GM23338 (cell line): ENCODE data around the gene SCARF1. TPM values are rescaled to one million over a fixed set of nuclear protein-coding genes. Genes with fewer than 3 reads are reported as not detected.

Experiments used
- ATAC-seq: fragments of 200-7000 bp; cut with Tn5 transposase; 3 replicates; pipeline ENCODE4 v1.9.1; 2020
- DNase-seq: peaks from one replicate; pipeline ENCODE4 v3.0.0-alpha.2; 2015; ENCODE audit warnings: low spot score
- H2AFZ ChIP-seq: fragments of 200-600 bp; sonication (generic); 2 replicates; pipeline ENCODE4 v1.8.0; 2016; ENCODE audit warnings: antibody characterized with exemption, mild to moderate bottlenecking, moderate library complexity
- H3F3A ChIP-seq: fragments of 200-600 bp; sonication (generic); replicated peaks from 2 replicates; pipeline ENCODE4 v1.8.0; 2017; ENCODE audit warnings: antibody characterized with exemption, mixed run types, low read depth
- H3K27ac ChIP-seq: fragments of 200-600 bp; sonication (generic); 2 replicates; pipeline ENCODE4 v1.6.1; 2016; ENCODE audit warnings: low read depth
- H3K27me3 ChIP-seq: fragments of 200-600 bp; sonication (generic); 2 replicates; pipeline ENCODE4 v1.8.0; 2016; ENCODE audit warnings: mild to moderate bottlenecking, mixed run types, moderate library complexity; ENCODE audit not compliant: insufficient read depth
- H3K36me3 ChIP-seq: fragments of 200-600 bp; sonication (generic); 2 replicates; pipeline ENCODE4 v1.8.0; 2016; ENCODE audit warnings: mild to moderate bottlenecking; ENCODE audit not compliant: insufficient read depth
- H3K4me1 ChIP-seq: fragments of 200-600 bp; sonication (generic); 2 replicates; pipeline ENCODE4 v1.8.0; 2016; ENCODE audit warnings: mild to moderate bottlenecking, moderate library complexity; ENCODE audit not compliant: insufficient read depth
- H3K4me2 ChIP-seq: fragments of 200-600 bp; sonication (generic); 2 replicates; pipeline ENCODE4 v1.7.1; 2017; ENCODE audit warnings: mixed run types
- H3K4me3 ChIP-seq: fragments of 200-600 bp; sonication (generic); 2 replicates; pipeline ENCODE4 v1.6.1; 2016; ENCODE audit warnings: mixed run types
- H3K79me2 ChIP-seq: fragments of 200-600 bp; sonication (generic); replicated peaks from 2 replicates; pipeline ENCODE4 v1.8.0; 2017; ENCODE audit warnings: mild to moderate bottlenecking; ENCODE audit not compliant: insufficient read depth
- H3K9me2 ChIP-seq: fragments of 200-600 bp; sonication (generic); 2 replicates; pipeline ENCODE4 v1.8.0; 2017; ENCODE audit not compliant: insufficient read depth
- H4K20me1 ChIP-seq: fragments of 200-600 bp; sonication (generic); replicated peaks from 2 replicates; pipeline ENCODE4 v1.8.0; 2017; ENCODE audit warnings: mild to moderate bottlenecking; ENCODE audit not compliant: insufficient read depth
- H3K27ac Mint-ChIP-seq: 2 replicates; pipeline ENCODE4 v1.8.0; 2020; ENCODE audit warnings: inconsistent platforms, mild to moderate bottlenecking, moderate library complexity, mixed read lengths
- H3K27me3 Mint-ChIP-seq: 3 replicates; pipeline ENCODE4 v1.8.0; 2022; ENCODE audit warnings: low read depth, mild to moderate bottlenecking, moderate library complexity, mixed read lengths, inconsistent platforms; ENCODE audit not compliant: insufficient read depth, poor library complexity
- H3K36me3 Mint-ChIP-seq: 3 replicates; pipeline ENCODE4 v1.8.0; 2021; ENCODE audit warnings: low read depth, mild to moderate bottlenecking, inconsistent platforms, moderate library complexity, mixed read lengths
- H3K4me1 Mint-ChIP-seq: 3 replicates; pipeline ENCODE4 v1.8.0; 2020; ENCODE audit warnings: mild to moderate bottlenecking, inconsistent platforms, mixed read lengths
- H3K4me3 Mint-ChIP-seq: 3 replicates; pipeline ENCODE4 v1.8.0; 2021; ENCODE audit warnings: moderate library complexity, mild to moderate bottlenecking, inconsistent platforms, mixed read lengths
- H3K9me3 Mint-ChIP-seq: 3 replicates; pipeline ENCODE4 v1.8.0; 2020; ENCODE audit warnings: moderate library complexity, mild to moderate bottlenecking, inconsistent platforms, mixed read lengths
- CREB1 ChIP-seq: fragments of 250-450 bp; sonication (Bioruptor Pico); IDR thresholded peaks from 2 replicates; pipeline ENCODE4 v1.5.0; 2020; ENCODE audit warnings: low read depth, mild to moderate bottlenecking, moderate library complexity
- EZH2 ChIP-seq: fragments of 200-600 bp; sonication (generic); IDR thresholded peaks from one replicate; pipeline ENCODE4 v1.8.0; 2017; ENCODE audit warnings: antibody characterized with exemption, mild to moderate bottlenecking, low read depth; ENCODE audit not compliant: unreplicated experiment
- EZH2phosphoT487 ChIP-seq: fragments of 200-600 bp; sonication (generic); IDR thresholded peaks from one replicate; pipeline ENCODE4 v1.8.1; 2018; ENCODE audit warnings: antibody characterized with exemption; ENCODE audit not compliant: unreplicated experiment
- NANOG ChIP-seq: IDR thresholded peaks from 2 replicates; pipeline ENCODE4 v1.6.1; 2016; ENCODE audit warnings: antibody characterized with exemption, borderline replicate concordance
- STAT1 ChIP-seq: IDR thresholded peaks from one replicate; pipeline ENCODE4 v1.6.1; 2016; ENCODE audit warnings: antibody characterized with exemption; ENCODE audit not compliant: unreplicated experiment
- ZNF331 ChIP-seq: fragments of 250-450 bp; sonication (Bioruptor Pico); IDR thresholded peaks from 2 replicates; pipeline ENCODE4 v1.5.0; 2020; ENCODE audit warnings: low read depth, mild to moderate bottlenecking, moderate library complexity
- polyA plus RNA-seq: library from polyadenylated mRNA; unstranded; fragments of >200 nt; fragmentation: Nextera tagmentation; extraction: Ambion mirVana; gene quantifications from 2 replicates; pipeline ENCODE4 v1.2.1, GENCODE V29; 2016
- total RNA-seq: library from RNA; depleted of rRNA; stranded (reverse); fragments of >200 nt; shearing (Covaris generic); gene quantifications from 2 replicates; pipeline ENCODE4 v1.2.3, GENCODE V29; 2014
- TF ChIP-seq, protein P1 (sequence below): IDR thresholded peaks from 2 replicates; pipeline ENCODE4 v1.6.1; 2016; ENCODE audit warnings: antibody characterized with exemption
- TF ChIP-seq, protein P2 (sequence below): IDR thresholded peaks from one replicate; pipeline ENCODE4 v1.6.1; 2018; ENCODE audit warnings: antibody characterized with exemption; ENCODE audit not compliant: unreplicated experiment
- TF ChIP-seq, protein P3 (sequence below): fragments of 250-450 bp; sonication (Bioruptor Pico); IDR thresholded peaks from 2 replicates; pipeline ENCODE4 v1.5.0; 2020; ENCODE audit warnings: mild to moderate bottlenecking, moderate library complexity

The SCARF1 gene
- total and polyA plus RNA-seq, 2 experiments from 2014 or later = 0.76 to 1.6 TPM

DNA sequence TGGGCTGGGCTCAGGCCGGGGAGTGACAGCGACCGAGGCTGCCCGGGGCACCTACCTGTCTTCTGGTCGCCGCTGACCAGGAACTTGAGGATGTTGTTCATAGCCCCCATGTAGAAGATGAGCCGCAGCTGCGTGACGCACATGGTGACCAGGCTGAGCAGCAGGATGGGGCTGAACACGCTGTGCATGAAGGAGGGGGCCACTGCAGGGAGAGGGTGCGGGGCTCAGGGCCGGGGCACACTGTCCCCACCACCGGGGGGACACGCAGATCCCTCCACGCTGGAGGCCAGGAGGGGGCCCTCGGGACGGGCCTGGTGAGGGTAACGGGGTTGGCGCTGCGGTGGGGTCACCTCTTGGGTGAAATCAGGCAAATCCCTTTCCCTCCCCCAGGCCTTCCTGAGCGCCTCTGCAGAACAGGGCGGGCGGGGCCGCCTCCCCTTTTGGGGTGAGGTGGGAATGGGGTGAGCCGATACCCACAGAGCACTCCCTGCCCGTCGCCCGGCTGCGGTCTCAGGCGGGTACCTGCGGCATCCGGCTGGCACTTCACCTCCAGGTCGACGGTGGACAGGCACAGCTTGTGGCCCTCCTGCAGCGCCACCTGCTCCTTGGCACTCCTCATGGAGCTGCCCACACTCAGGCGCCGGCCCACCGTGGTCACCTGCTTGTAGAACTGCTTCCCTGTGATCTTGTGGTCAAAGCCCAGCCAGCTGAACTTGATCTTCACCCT is 54.6 kb downstream of the SCARF1 start:
- no peaks in the 10 kb centered on the region for H3K27me3 ChIP-seq
- H3K27ac ChIP-seq = no peak overlapping the region
- no peaks in the 10 kb centered on the region for H3K9me2 ChIP-seq
- Mint-ChIP-seq H3K27me3 (peaks cover 14% of the 10 kb centered on the region), H3K36me3 (peaks cover 3% of the 10 kb centered on the region; the same call in 1 of the 3 replicates), H3K4me1 (peaks cover 28% of the 10 kb centered on the region), H3K4me3 (no peak overlapping the region), H3K27ac (no peak overlapping the region), H3K9me3 (no peaks in the 10 kb centered on the region)
- H2AFZ ChIP-seq = no peak overlapping the region
- ATAC-seq (no peak), DNase-seq (no peak)
- no peaks in the 10 kb centered on the region for H3K36me3 ChIP-seq
- H4K20me1 ChIP-seq = no peaks in the 10 kb centered on the region
- no peak overlapping the region for H3K4me3 ChIP-seq
- peaks cover 5% of the 10 kb centered on the region; the same call in 1 of the 2 replicates for H3F3A ChIP-seq
- H3K4me1 ChIP-seq = peaks cover 8% of the 10 kb centered on the region
- no peak overlapping the region for H3K4me2 ChIP-seq
- no peak for TF ChIP-seq NANOG
- no peak for TF ChIP-seq EZH2
- TF ChIP-seq, protein P1, sequence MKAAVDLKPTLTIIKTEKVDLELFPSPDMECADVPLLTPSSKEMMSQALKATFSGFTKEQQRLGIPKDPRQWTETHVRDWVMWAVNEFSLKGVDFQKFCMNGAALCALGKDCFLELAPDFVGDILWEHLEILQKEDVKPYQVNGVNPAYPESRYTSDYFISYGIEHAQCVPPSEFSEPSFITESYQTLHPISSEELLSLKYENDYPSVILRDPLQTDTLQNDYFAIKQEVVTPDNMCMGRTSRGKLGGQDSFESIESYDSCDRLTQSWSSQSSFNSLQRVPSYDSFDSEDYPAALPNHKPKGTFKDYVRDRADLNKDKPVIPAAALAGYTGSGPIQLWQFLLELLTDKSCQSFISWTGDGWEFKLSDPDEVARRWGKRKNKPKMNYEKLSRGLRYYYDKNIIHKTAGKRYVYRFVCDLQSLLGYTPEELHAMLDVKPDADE = no peak
- TF ChIP-seq, protein P2, sequence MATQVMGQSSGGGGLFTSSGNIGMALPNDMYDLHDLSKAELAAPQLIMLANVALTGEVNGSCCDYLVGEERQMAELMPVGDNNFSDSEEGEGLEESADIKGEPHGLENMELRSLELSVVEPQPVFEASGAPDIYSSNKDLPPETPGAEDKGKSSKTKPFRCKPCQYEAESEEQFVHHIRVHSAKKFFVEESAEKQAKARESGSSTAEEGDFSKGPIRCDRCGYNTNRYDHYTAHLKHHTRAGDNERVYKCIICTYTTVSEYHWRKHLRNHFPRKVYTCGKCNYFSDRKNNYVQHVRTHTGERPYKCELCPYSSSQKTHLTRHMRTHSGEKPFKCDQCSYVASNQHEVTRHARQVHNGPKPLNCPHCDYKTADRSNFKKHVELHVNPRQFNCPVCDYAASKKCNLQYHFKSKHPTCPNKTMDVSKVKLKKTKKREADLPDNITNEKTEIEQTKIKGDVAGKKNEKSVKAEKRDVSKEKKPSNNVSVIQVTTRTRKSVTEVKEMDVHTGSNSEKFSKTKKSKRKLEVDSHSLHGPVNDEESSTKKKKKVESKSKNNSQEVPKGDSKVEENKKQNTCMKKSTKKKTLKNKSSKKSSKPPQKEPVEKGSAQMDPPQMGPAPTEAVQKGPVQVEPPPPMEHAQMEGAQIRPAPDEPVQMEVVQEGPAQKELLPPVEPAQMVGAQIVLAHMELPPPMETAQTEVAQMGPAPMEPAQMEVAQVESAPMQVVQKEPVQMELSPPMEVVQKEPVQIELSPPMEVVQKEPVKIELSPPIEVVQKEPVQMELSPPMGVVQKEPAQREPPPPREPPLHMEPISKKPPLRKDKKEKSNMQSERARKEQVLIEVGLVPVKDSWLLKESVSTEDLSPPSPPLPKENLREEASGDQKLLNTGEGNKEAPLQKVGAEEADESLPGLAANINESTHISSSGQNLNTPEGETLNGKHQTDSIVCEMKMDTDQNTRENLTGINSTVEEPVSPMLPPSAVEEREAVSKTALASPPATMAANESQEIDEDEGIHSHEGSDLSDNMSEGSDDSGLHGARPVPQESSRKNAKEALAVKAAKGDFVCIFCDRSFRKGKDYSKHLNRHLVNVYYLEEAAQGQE = no peak
- TF ChIP-seq EZH2phosphoT487 = no peak
- no peak for TF ChIP-seq ZNF331 (CRISPR knock-in tag)
- TF ChIP-seq CREB1 (CRISPR knock-in tag) = no peak
- TF ChIP-seq, protein P3, sequence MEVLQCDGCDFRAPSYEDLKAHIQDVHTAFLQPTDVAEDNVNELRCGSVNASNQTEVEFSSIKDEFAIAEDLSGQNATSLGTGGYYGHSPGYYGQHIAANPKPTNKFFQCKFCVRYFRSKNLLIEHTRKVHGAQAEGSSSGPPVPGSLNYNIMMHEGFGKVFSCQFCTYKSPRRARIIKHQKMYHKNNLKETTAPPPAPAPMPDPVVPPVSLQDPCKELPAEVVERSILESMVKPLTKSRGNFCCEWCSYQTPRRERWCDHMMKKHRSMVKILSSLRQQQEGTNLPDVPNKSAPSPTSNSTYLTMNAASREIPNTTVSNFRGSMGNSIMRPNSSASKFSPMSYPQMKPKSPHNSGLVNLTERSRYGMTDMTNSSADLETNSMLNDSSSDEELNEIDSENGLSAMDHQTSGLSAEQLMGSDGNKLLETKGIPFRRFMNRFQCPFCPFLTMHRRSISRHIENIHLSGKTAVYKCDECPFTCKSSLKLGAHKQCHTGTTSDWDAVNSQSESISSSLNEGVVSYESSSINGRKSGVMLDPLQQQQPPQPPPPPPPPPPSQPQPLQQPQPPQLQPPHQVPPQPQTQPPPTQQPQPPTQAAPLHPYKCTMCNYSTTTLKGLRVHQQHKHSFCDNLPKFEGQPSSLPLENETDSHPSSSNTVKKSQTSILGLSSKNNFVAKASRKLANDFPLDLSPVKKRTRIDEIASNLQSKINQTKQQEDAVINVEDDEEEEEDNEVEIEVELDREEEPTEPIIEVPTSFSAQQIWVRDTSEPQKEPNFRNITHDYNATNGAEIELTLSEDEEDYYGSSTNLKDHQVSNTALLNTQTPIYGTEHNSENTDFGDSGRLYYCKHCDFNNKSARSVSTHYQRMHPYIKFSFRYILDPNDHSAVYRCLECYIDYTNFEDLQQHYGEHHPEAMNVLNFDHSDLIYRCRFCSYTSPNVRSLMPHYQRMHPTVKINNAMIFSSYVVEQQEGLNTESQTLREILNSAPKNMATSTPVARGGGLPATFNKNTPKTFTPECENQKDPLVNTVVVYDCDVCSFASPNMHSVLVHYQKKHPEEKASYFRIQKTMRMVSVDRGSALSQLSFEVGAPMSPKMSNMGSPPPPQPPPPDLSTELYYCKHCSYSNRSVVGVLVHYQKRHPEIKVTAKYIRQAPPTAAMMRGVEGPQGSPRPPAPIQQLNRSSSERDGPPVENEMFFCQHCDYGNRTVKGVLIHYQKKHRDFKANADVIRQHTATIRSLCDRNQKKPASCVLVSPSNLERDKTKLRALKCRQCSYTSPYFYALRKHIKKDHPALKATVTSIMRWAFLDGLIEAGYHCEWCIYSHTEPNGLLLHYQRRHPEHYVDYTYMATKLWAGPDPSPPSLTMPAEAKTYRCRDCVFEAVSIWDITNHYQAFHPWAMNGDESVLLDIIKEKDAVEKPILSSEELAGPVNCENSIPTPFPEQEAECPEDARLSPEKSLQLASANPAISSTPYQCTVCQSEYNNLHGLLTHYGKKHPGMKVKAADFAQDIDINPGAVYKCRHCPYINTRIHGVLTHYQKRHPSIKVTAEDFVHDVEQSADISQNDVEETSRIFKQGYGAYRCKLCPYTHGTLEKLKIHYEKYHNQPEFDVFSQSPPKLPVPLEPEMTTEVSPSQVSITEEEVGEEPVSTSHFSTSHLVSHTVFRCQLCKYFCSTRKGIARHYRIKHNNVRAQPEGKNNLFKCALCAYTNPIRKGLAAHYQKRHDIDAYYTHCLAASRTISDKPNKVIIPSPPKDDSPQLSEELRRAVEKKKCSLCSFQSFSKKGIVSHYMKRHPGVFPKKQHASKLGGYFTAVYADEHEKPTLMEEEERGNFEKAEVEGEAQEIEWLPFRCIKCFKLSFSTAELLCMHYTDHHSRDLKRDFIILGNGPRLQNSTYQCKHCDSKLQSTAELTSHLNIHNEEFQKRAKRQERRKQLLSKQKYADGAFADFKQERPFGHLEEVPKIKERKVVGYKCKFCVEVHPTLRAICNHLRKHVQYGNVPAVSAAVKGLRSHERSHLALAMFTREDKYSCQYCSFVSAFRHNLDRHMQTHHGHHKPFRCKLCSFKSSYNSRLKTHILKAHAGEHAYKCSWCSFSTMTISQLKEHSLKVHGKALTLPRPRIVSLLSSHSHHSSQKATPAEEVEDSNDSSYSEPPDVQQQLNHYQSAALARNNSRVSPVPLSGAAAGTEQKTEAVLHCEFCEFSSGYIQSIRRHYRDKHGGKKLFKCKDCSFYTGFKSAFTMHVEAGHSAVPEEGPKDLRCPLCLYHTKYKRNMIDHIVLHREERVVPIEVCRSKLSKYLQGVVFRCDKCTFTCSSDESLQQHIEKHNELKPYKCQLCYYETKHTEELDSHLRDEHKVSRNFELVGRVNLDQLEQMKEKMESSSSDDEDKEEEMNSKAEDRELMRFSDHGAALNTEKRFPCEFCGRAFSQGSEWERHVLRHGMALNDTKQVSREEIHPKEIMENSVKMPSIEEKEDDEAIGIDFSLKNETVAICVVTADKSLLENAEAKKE = no peak
- no peak for TF ChIP-seq STAT1
- no peaks in the 10 kb centered on the region for H3K79me2 ChIP-seq
